ENCODE results near the gene EIPR1. TPM values are rescaled to one million over a fixed set of nuclear protein-coding genes. Genes with fewer than 3 reads are reported as not detected.

EIPR1 gene
- total RNA-seq, 1 donor from 2014 or later = 32.0 TPM

- no peak for TF ChIP-seq CTCF (IDR thresholded peaks at IDR 0.05; ENCODE audit: unreplicated experiment)
- no peak overlapping the region for H3K4me3 Mint-ChIP-seq (ENCODE audit: low read depth)
- H3K27ac Mint-ChIP-seq = no peak overlapping the region
- peaks cover 29% of the 10 kb centered on the region for H3K36me3 Mint-ChIP-seq (ENCODE audit: insufficient read depth)
- H3K27me3 Mint-ChIP-seq = no peaks in the 10 kb centered on the region
- peaks cover 19% of the 10 kb centered on the region for H3K9me3 Mint-ChIP-seq (ENCODE audit: low read depth)
- H3K4me1 Mint-ChIP-seq (ENCODE audit: low read depth) = peaks cover 8% of the 10 kb centered on the region
- no peak for DNase-seq (ENCODE audit: low spot score, unreplicated experiment)
Measured at GRCh38 chr2:3248754-3249475, 128.7 kb downstream of the EIPR1 start.

- Mint-ChIP-seq H3K27me3 (no peaks in the 10 kb centered on the region), H3K9me3 (ENCODE audit: low read depth) (peaks cover 19% of the 10 kb centered on the region), H3K36me3 (ENCODE audit: insufficient read depth) (peaks cover 29% of the 10 kb centered on the region), H3K4me1 (ENCODE audit: low read depth) (peaks cover 8% of the 10 kb centered on the region), H3K4me3 (ENCODE audit: low read depth) (no peak overlapping the region), H3K27ac (no peak overlapping the region)
- DNase-seq (ENCODE audit: low spot score, unreplicated experiment) = no peak
- TF ChIP-seq CTCF (IDR thresholded peaks at IDR 0.05; ENCODE audit: unreplicated experiment) = no peak
Measured at GRCh38 chr2:3246928-3247714, 130.5 kb downstream of the EIPR1 start.

- Mint-ChIP-seq H3K4me1 (ENCODE audit: low read depth) (peaks cover 8% of the 10 kb centered on the region), H3K36me3 (ENCODE audit: insufficient read depth) (peaks cover 24% of the 10 kb centered on the region), H3K4me3 (ENCODE audit: low read depth) (no peak overlapping the region), H3K27ac (no peak overlapping the region), H3K27me3 (no peaks in the 10 kb centered on the region), H3K9me3 (ENCODE audit: low read depth) (peaks cover 17% of the 10 kb centered on the region)
- TF ChIP-seq CTCF (IDR thresholded peaks at IDR 0.05; ENCODE audit: unreplicated experiment) = no peak
- no peak for DNase-seq (ENCODE audit: low spot score, unreplicated experiment)
Measured at GRCh38 chr2:3246406-3246805, 131.2 kb downstream of the EIPR1 start.

- DNase-seq (ENCODE audit: low spot score, unreplicated experiment) = no peak
- peaks cover 16% of the 10 kb centered on the region for H3K36me3 Mint-ChIP-seq (ENCODE audit: insufficient read depth)
- no peak overlapping the region for H3K27ac Mint-ChIP-seq
- H3K4me1 Mint-ChIP-seq (ENCODE audit: low read depth) = peaks cover 8% of the 10 kb centered on the region
- no peaks in the 10 kb centered on the region for H3K27me3 Mint-ChIP-seq
- H3K4me3 Mint-ChIP-seq (ENCODE audit: low read depth) = no peak overlapping the region
- no peak for TF ChIP-seq CTCF (IDR thresholded peaks at IDR 0.05; ENCODE audit: unreplicated experiment)
- H3K9me3 Mint-ChIP-seq (ENCODE audit: low read depth) = peaks cover 9% of the 10 kb centered on the region
Measured at GRCh38 chr2:3244486-3244885, 133.1 kb downstream of the EIPR1 start.

- Mint-ChIP-seq H3K27me3 (no peaks in the 10 kb centered on the region), H3K4me1 (ENCODE audit: low read depth) (peaks cover 8% of the 10 kb centered on the region), H3K27ac (no peak overlapping the region), H3K36me3 (ENCODE audit: insufficient read depth) (peaks cover 9% of the 10 kb centered on the region), H3K9me3 (ENCODE audit: low read depth) (peaks cover 2% of the 10 kb centered on the region), H3K4me3 (ENCODE audit: low read depth) (no peak overlapping the region)
- no peak for DNase-seq (ENCODE audit: low spot score, unreplicated experiment)
- TF ChIP-seq CTCF (IDR thresholded peaks at IDR 0.05; ENCODE audit: unreplicated experiment) = no peak
Measured at GRCh38 chr2:3243804-3244203, 133.8 kb downstream of the EIPR1 start.
